Ascending aorta (tissue), 2 donors: ENCODE measurements around the gene C20orf96. TPM values are rescaled to one million over a fixed set of nuclear protein-coding genes. Genes with fewer than 3 reads are reported as not detected.
"Not testable (repeated sequence)": the region's sequence is repeated elsewhere in the genome, so short reads cannot be mapped to it uniquely, and the experiment has no call there.

ENCODE experiments used
- DNase-seq, 2 donors: peaks; one replicate each; pipeline ENCODE4 v3.0.0-alpha.2; 2019; ENCODE audit warnings: low spot score in 2 of 2
- H3K27ac ChIP-seq, 2 donors: fragments of 200-600 bp; sonication (generic); one replicate each; pipeline ENCODE4 v1.5.1; 2016 to 2017; ENCODE audit warnings: mild to moderate bottlenecking in 1 of 2
- H3K27me3 ChIP-seq: fragments of 200-600 bp; sonication (generic); one replicate; pipeline ENCODE4 v1.5.1; 2017
- H3K36me3 ChIP-seq, 2 donors: fragments of 200-600 bp; sonication (generic); one replicate each; pipeline ENCODE4 v1.5.1; 2016
- H3K4me1 ChIP-seq, 2 donors: fragments of 200-600 bp; sonication (generic); one replicate each; pipeline ENCODE4 v1.5.1; 2016 to 2017; ENCODE audit warnings: mild to moderate bottlenecking in 1 of 2
- H3K4me3 ChIP-seq, 2 donors: fragments of 200-600 bp; sonication (generic); one replicate each; pipeline ENCODE4 v1.5.1; 2016 to 2017; ENCODE audit warnings: mild to moderate bottlenecking in 1 of 2
- H3K9me3 ChIP-seq, 2 donors: fragments of 200-600 bp; sonication (generic); one replicate each; pipeline ENCODE4 v1.5.1; 2016
- CTCF ChIP-seq, 3 experiments: fragments of 200-600 bp in 2 of 3; fragments of 450-650 bp in 1 of 3; sonication (generic) in 2 of 3; IDR thresholded peaks; one replicate each; pipeline ENCODE4 v1.5.1; 2016 to 2019; ENCODE audit warnings: antibody characterized with exemption in 3 of 3, mild to moderate bottlenecking in 1 of 3, moderate library complexity in 1 of 3
- intact Hi-C: fragments of 100-400 bp; cut with DNase I; formaldehyde crosslinking; loops from one replicate; pipeline ENCODE4 v1.15.1; 2023
- total RNA-seq: library from RNA; depleted of rRNA; stranded (reverse); fragments of >200 nt; gene quantifications from one replicate; pipeline ENCODE4 v1.1.0, GENCODE V29; 2016

C20orf96 gene
- total RNA-seq, 1 donor from 2014 or later = 0.32 TPM

GRCh38 chr20:257419-257818 lies 33.1 kb downstream of the C20orf96 start, which contains the start of gene DEFB132:
TSS of gene DEFB132 (plus strand) at chr20:257724. CDS start at chr20:257779, 55 bp downstream.
- Histone ChIP-seq H3K27ac (no peak within 1 kb of the TSS), H3K27me3 (no peaks in the 10 kb centered on the region), H3K4me3 (no peak within 1 kb of the TSS), H3K4me1 (no peaks in the 10 kb centered on the region), H3K36me3 (no peaks in the 10 kb centered on the region), H3K9me3 (no peaks in the 10 kb centered on the region)
- DNase-seq = no peak
- TF ChIP-seq CTCF (IDR thresholded peaks at IDR 0.05) = no peak
- intact Hi-C loops = no loop called here

- H3K9me3 ChIP-seq, H3K4me1 ChIP-seq, H3K4me3 ChIP-seq, DNase-seq, H3K27ac ChIP-seq, H3K27me3 ChIP-seq, intact Hi-C loops, H3K36me3 ChIP-seq: not testable (repeated sequence)
Measured at GRCh38 chr20:253447-253846, 37.1 kb downstream of the C20orf96 start.

- intact Hi-C loops = no loop called here
- Histone ChIP-seq H3K4me1 (no peaks in the 10 kb centered on the region), H3K36me3 (no peaks in the 10 kb centered on the region), H3K9me3 (no peaks in the 10 kb centered on the region), H3K27ac (no peak overlapping the region), H3K27me3 (no peaks in the 10 kb centered on the region), H3K4me3 (no peak overlapping the region)
- no peak for DNase-seq
- no peak for TF ChIP-seq CTCF (IDR thresholded peaks at IDR 0.05)
Measured at GRCh38 chr20:252801-253200, 37.7 kb downstream of the C20orf96 start.

GRCh38 chr20:251354-251753 lies 39.2 kb downstream of the C20orf96 start:
- Histone ChIP-seq H3K9me3 (peaks cover 0 to 7% of the 10 kb centered on the region in 2 donors), H3K27me3 (no peaks in the 10 kb centered on the region), H3K27ac (no peak overlapping the region), H3K36me3 (no peaks in the 10 kb centered on the region), H3K4me1 (no peaks in the 10 kb centered on the region), H3K4me3 (no peak overlapping the region)
- DNase-seq = no peak
- intact Hi-C loops = no loop called here
- no peak for TF ChIP-seq CTCF (IDR thresholded peaks at IDR 0.05)

- no peak overlapping the region for H3K27ac ChIP-seq
- H3K27me3 ChIP-seq = no peaks in the 10 kb centered on the region
- intact Hi-C loops = no loop called here
- DNase-seq = no peak
- no peak overlapping the region for H3K4me3 ChIP-seq
- H3K4me1 ChIP-seq = no peaks in the 10 kb centered on the region
- no peak for TF ChIP-seq CTCF (IDR thresholded peaks at IDR 0.05)
- H3K36me3 ChIP-seq = no peaks in the 10 kb centered on the region
- peaks cover 0 to 7% of the 10 kb centered on the region in 2 donors for H3K9me3 ChIP-seq
Measured at GRCh38 chr20:242905-243304, 47.6 kb downstream of the C20orf96 start.

GRCh38 chr20:237929-238328 lies 52.6 kb downstream of the C20orf96 start:
- Histone ChIP-seq H3K4me1 (no peaks in the 10 kb centered on the region), H3K27me3 (no peaks in the 10 kb centered on the region), H3K4me3 (no peak overlapping the region), H3K36me3 (no peaks in the 10 kb centered on the region), H3K9me3 (no peaks in the 10 kb centered on the region), H3K27ac (no peak overlapping the region)
- TF ChIP-seq CTCF (IDR thresholded peaks at IDR 0.05) = no peak
- DNase-seq = no peak
- intact Hi-C loops = no loop called here
